HL-60 (cell line): ENCODE data around the gene GPR78.

Source experiments
- DNase-seq, 2 experiments: peaks; one replicate each; pipeline ENCODE4 v3.0.0-alpha.2; 2010 to 2020; ENCODE audit warnings: low read depth in 1 of 2, low spot score in 1 of 2
- H3K27ac ChIP-seq: fragments of 250-450 bp; sonication (Bioruptor Pico); replicated peaks from 2 replicates; pipeline ENCODE4 v1.5.1; 2020; ENCODE audit warnings: mild to moderate bottlenecking, moderate library complexity
- H3K27me3 ChIP-seq: fragments of 250-450 bp; sonication (Bioruptor Pico); 2 replicates; pipeline ENCODE4 v1.5.1; 2021; ENCODE audit warnings: mild to moderate bottlenecking, moderate library complexity; ENCODE audit not compliant: insufficient read depth, poor library complexity, severe bottlenecking
- H3K4me3 ChIP-seq: replicated peaks from 2 replicates; pipeline ENCODE4 v1.5.1; 2011; ENCODE audit warnings: mild to moderate bottlenecking, control low read depth, low read length; ENCODE audit not compliant: insufficient read depth
- GABPA ChIP-seq: IDR thresholded peaks from 2 replicates; pipeline ENCODE4 v1.6.1; 2012; ENCODE audit warnings: low read depth
- POLR2AphosphoS5 ChIP-seq: IDR thresholded peaks from 2 replicates; pipeline ENCODE4 v1.6.1; 2012; ENCODE audit warnings: low read depth
- REST ChIP-seq: IDR thresholded peaks from 2 replicates; pipeline ENCODE4 v1.6.1; 2012; ENCODE audit warnings: low read depth; ENCODE audit not compliant: insufficient replicate concordance
- SPI1 ChIP-seq: IDR thresholded peaks from 2 replicates; pipeline ENCODE4 v1.6.1; 2012; ENCODE audit warnings: low read depth, mild to moderate bottlenecking, borderline replicate concordance
- TF ChIP-seq, protein P1 (sequence below): IDR thresholded peaks from one replicate; pipeline ENCODE4 v1.5.1; 2011; ENCODE audit warnings: low read length, control low read depth, inconsistent platforms; ENCODE audit not compliant: insufficient read depth

Gene GPR78

DNA sequence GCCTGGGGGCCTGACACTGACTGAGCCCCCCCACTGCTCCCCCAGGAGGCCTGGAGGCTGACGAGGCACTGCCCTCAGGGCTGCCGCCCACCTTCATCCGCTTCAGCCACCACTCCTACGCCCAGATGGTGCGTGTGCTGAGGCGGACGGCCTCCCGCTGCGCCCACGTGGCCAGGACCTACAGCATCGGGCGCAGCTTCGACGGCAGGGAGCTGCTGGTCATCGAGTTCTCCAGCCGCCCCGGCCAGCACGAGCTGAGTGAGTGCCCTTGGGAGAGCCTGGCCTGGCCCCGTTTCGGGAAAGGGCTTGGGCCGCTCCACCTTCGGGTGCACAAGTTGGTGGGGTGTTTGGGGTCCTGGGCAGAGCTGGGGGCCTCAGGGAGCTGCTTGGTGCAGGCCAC, 23.7 kb downstream of the GPR78 start:
- TF ChIP-seq, protein P1, sequence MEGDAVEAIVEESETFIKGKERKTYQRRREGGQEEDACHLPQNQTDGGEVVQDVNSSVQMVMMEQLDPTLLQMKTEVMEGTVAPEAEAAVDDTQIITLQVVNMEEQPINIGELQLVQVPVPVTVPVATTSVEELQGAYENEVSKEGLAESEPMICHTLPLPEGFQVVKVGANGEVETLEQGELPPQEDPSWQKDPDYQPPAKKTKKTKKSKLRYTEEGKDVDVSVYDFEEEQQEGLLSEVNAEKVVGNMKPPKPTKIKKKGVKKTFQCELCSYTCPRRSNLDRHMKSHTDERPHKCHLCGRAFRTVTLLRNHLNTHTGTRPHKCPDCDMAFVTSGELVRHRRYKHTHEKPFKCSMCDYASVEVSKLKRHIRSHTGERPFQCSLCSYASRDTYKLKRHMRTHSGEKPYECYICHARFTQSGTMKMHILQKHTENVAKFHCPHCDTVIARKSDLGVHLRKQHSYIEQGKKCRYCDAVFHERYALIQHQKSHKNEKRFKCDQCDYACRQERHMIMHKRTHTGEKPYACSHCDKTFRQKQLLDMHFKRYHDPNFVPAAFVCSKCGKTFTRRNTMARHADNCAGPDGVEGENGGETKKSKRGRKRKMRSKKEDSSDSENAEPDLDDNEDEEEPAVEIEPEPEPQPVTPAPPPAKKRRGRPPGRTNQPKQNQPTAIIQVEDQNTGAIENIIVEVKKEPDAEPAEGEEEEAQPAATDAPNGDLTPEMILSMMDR, result no peak
- no peak for TF ChIP-seq POLR2AphosphoS5
- no peak for TF ChIP-seq GABPA
- TF ChIP-seq REST, result no peak
- TF ChIP-seq SPI1, result no peak
- no peak for DNase-seq
- H3K27me3 ChIP-seq, result no peaks in the 10 kb centered on the region
- H3K4me3 ChIP-seq, result no peak overlapping the region
- H3K27ac ChIP-seq, result no peak overlapping the region

- no peak overlapping the region for H3K27ac ChIP-seq
- no peak overlapping the region for H3K4me3 ChIP-seq
- no peak for TF ChIP-seq REST
- TF ChIP-seq, protein P1, result no peak
- TF ChIP-seq POLR2AphosphoS5, result no peak
- no peak for TF ChIP-seq GABPA
- TF ChIP-seq SPI1, result no peak
- no peak for DNase-seq
- H3K27me3 ChIP-seq, result no peaks in the 10 kb centered on the region
Measured at GRCh38 chr4:8605289-8605688, 25.1 kb downstream of the GPR78 start.

DNA sequence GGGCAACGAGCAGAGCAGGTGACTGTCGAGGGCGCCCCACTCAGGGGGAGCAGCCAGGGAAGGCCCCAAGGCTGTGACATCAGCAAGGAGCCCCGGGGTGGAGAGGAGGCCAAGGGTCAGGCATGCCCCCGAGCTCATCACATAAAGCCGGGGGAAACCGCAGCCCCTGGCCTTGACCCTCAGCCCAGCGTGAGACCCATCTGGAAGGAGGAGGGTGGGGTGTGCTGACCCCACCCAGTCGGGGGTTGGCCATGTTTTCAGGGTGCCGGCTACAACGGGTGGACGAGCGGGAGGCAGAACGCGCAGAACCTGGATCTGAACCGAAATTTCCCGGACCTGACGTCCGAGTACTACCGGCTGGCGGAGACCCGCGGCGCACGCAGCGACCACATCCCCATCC, 26.3 kb downstream of the GPR78 start:
- TF ChIP-seq GABPA, result no peak
- no peak for TF ChIP-seq POLR2AphosphoS5
- TF ChIP-seq, protein P1, result no peak
- TF ChIP-seq REST, result no peak
- no peak for TF ChIP-seq SPI1
- H3K4me3 ChIP-seq, result no peak overlapping the region
- no peaks in the 10 kb centered on the region for H3K27me3 ChIP-seq
- DNase-seq, result no peak
- H3K27ac ChIP-seq, result no peak overlapping the region
